ENCODE data around the gene CNTN2.

CNTN2 gene

GRCh38 chr1:205020466-205020865, 22.5 kb upstream of the CNTN2 start:
- no peak for DNase-seq

- DNase-seq = no peak
Measured at GRCh38 chr1:205024679-205025078, 18.3 kb upstream of the CNTN2 start.

GRCh38 chr1:205025239-205025638, 17.8 kb upstream of the CNTN2 start:
- DNase-seq = no peak

GRCh38 chr1:205026181-205026580, 16.8 kb upstream of the CNTN2 start:
- no peak for DNase-seq

GRCh38 chr1:205028390-205028789, 14.6 kb upstream of the CNTN2 start:
- DNase-seq = no peak

- no peak for DNase-seq
Measured at GRCh38 chr1:205028924-205029323, 14.1 kb upstream of the CNTN2 start.

GRCh38 chr1:205030241-205030640, 12.8 kb upstream of the CNTN2 start:
- no peak for DNase-seq

- no peak for DNase-seq
Measured at GRCh38 chr1:205030896-205031295, 12.1 kb upstream of the CNTN2 start.

GRCh38 chr1:205032508-205032907, 10.5 kb upstream of the CNTN2 start:
- no peak for DNase-seq

- no peak for DNase-seq
Measured at GRCh38 chr1:205037539-205037938, 5.5 kb upstream of the CNTN2 start.

- DNase-seq = no peak
Measured at GRCh38 chr1:205038132-205038786, 4.8 kb upstream of the CNTN2 start.

- no peak for DNase-seq
Measured at GRCh38 chr1:205041001-205041715, 1.9 kb upstream of the CNTN2 start.

- DNase-seq = no peak
Measured at GRCh38 chr1:205041998-205042910, 758 bp upstream of the CNTN2 start.

GRCh38 chr1:205043866-205044265, 854 bp downstream of the CNTN2 start:
- no peak for DNase-seq

- no peak for DNase-seq
Measured at GRCh38 chr1:205044741-205045140, 1.7 kb downstream of the CNTN2 start.

- DNase-seq = no peak
Measured at GRCh38 chr1:205045146-205045545, 2.1 kb downstream of the CNTN2 start.

GRCh38 chr1:205046870-205047269, 3.9 kb downstream of the CNTN2 start:
- no peak for DNase-seq

GRCh38 chr1:205047764-205048231, 4.8 kb downstream of the CNTN2 start:
- DNase-seq = no peak

- DNase-seq = no peak
Measured at GRCh38 chr1:205048382-205048781, 5.4 kb downstream of the CNTN2 start.

- no peak for DNase-seq
Measured at GRCh38 chr1:205049479-205049878, 6.5 kb downstream of the CNTN2 start.

GRCh38 chr1:205052690-205053089, 9.7 kb downstream of the CNTN2 start:
- DNase-seq = no peak

- DNase-seq = no peak
Measured at GRCh38 chr1:205053296-205053695, 10.3 kb downstream of the CNTN2 start.

- no peak for DNase-seq
Measured at GRCh38 chr1:205054013-205054412, 11.0 kb downstream of the CNTN2 start.
